Measurements from ENCODE around the gene AUTS2.

Gene AUTS2

GRCh38 chr7:70707823-70708243 lies 1109.6 kb downstream of the AUTS2 start:
- TF ChIP-seq CTCF (conservative IDR thresholded peaks at IDR 0.05; ENCODE audit: low read depth, low read length) = no peak
- H3K4me3 ChIP-seq (ENCODE audit: low read length) = no peak overlapping the region
- DNase-seq (ENCODE audit: low read depth) = no peak

GRCh38 chr7:70710011-70710480 lies 1111.8 kb downstream of the AUTS2 start:
- no peak for DNase-seq (ENCODE audit: low read depth)
- no peak for TF ChIP-seq CTCF (conservative IDR thresholded peaks at IDR 0.05; ENCODE audit: low read depth, low read length)
- H3K4me3 ChIP-seq (ENCODE audit: low read length) = no peak overlapping the region

DNA sequence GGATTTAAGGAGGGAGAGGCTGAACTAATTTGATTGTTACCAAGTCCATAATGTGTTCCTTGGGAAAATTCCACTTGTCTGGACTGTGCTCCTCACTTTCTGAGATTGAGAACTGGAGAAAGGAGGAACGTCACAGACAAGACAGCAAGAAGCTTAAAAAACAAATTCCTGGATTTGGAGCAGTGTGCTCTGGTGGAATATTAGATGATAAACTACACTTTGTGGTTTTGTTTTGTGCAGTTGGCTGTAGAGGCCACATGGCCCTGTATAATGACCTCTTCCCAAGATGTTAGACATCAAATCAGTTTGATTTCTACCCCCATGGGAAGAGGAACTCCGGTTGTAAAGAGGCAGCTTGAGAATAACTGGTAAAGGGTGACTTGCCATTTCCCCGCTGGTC lies 1112.4 kb downstream of the AUTS2 start:
- DNase-seq (ENCODE audit: low read depth) = no peak
- H3K4me3 ChIP-seq (ENCODE audit: low read length) = no peak overlapping the region
- no peak for TF ChIP-seq CTCF (conservative IDR thresholded peaks at IDR 0.05; ENCODE audit: low read depth, low read length)

GRCh38 chr7:70711452-70711851 lies 1113.2 kb downstream of the AUTS2 start:
- no peak for DNase-seq (ENCODE audit: low read depth)
- no peak overlapping the region for H3K4me3 ChIP-seq (ENCODE audit: low read length)
- no peak for TF ChIP-seq CTCF (conservative IDR thresholded peaks at IDR 0.05; ENCODE audit: low read depth, low read length)

GRCh38 chr7:70712942-70713341 lies 1114.7 kb downstream of the AUTS2 start:
- H3K4me3 ChIP-seq (ENCODE audit: low read length) = no peak overlapping the region
- TF ChIP-seq CTCF (conservative IDR thresholded peaks at IDR 0.05; ENCODE audit: low read depth, low read length) = no peak
- DNase-seq (ENCODE audit: low read depth) = no peak

GRCh38 chr7:70714506-70715038 lies 1116.3 kb downstream of the AUTS2 start:
- no peak for TF ChIP-seq CTCF (conservative IDR thresholded peaks at IDR 0.05; ENCODE audit: low read depth, low read length)
- DNase-seq (ENCODE audit: low read depth) = no peak
- no peak overlapping the region for H3K4me3 ChIP-seq (ENCODE audit: low read length)

- no peak overlapping the region for H3K4me3 ChIP-seq (ENCODE audit: low read length)
- no peak for DNase-seq (ENCODE audit: low read depth)
- TF ChIP-seq CTCF (conservative IDR thresholded peaks at IDR 0.05; ENCODE audit: low read depth, low read length) = no peak
Measured at GRCh38 chr7:70717553-70718329, 1119.5 kb downstream of the AUTS2 start.
